Measurements from ENCODE around the gene ARRB1.

GRCh38 chr11:75313513-75314272 lies 37.8 kb downstream of the ARRB1 start:
- TF ChIP-seq CTCF (IDR thresholded peaks at IDR 0.05 in 2 of 3, conservative IDR thresholded peaks at IDR 0.05 in 1 of 3; ENCODE audit: borderline replicate concordance in 1 of 3, insufficient read depth in 1 of 3, low read depth in 2 of 3, low read length in 2 of 3) (no peak), EZH2 (IDR thresholded peaks at IDR 0.05) (no peak), CEBPB (IDR thresholded peaks at IDR 0.05; ENCODE audit: low read depth) (no peak), MAX (IDR thresholded peaks at IDR 0.05) (no peak), REST (IDR thresholded peaks at IDR 0.05; ENCODE audit: low read depth) (no peak), EZH2phosphoT487 (IDR thresholded peaks at IDR 0.05; ENCODE audit: borderline replicate concordance) (no peak), POLR2A (IDR thresholded peaks at IDR 0.05; ENCODE audit: borderline replicate concordance, extremely low read depth, insufficient read depth, insufficient read length) (no peak), EGR1 (IDR thresholded peaks at IDR 0.05; ENCODE audit: low read depth) (no peak), POLR2AphosphoS5 (IDR thresholded peaks at IDR 0.05; ENCODE audit: low read depth, low read length) (no peak), ZBTB33 (IDR thresholded peaks at IDR 0.05; ENCODE audit: extremely low read depth, insufficient replicate concordance, low read length) (no peak), ZNF274 (IDR thresholded peaks at IDR 0.05; ENCODE audit: low read depth, low read length) (no peak), ATF3 (IDR thresholded peaks at IDR 0.05) (no peak)
